GM12878 (cell line): Measurements from ENCODE around the gene ZNF469. TPM values are rescaled to one million over a fixed set of nuclear protein-coding genes. Genes with fewer than 3 reads are reported as not detected.

Source experiments
- ATAC-seq: fragments of 200-7000 bp; cut with Tn5 transposase; 3 replicates; pipeline ENCODE4 v1.9.1; 2020; ENCODE audit warnings: mild to moderate bottlenecking, moderate library complexity
- BruUV-seq: library from RNA; stranded (reverse); fragments of 400-500 nt; replicated peaks from 2 replicates; lab custom pipeline; 2021; lab: Mats Ljungman, UMichigan
- CTCF ChIA-PET: fragments of 300-600 bp; sonication (Branson Sonifier 250); formaldehyde crosslinking; extraction: SDS; loops from one replicate; lab custom pipeline; 2021; ENCODE audit warnings: inconsistent platforms; lab: Yijun Ruan, JAX
- POLR2A ChIA-PET: fragments of 350-600 bp; formaldehyde crosslinking; extraction: SDS; loops from one replicate; lab custom pipeline; 2021; ENCODE audit warnings: inconsistent platforms; lab: Charles Lee
- RAD21 ChIA-PET: fragments of 300-600 bp; sonication (Branson Sonifier 250); formaldehyde crosslinking; loops from one replicate; lab custom pipeline; 2023; ENCODE audit warnings: antibody characterized with exemption; ENCODE audit not compliant: unreplicated experiment; lab: Charles Lee
- SMC1A ChIA-PET: fragments of 300-600 bp; sonication (Branson Sonifier 250); formaldehyde crosslinking; loops from one replicate; lab custom pipeline; 2023; ENCODE audit not compliant: unreplicated experiment, uncharacterized antibody; lab: Charles Lee
- DNase-seq: peaks from one replicate; pipeline ENCODE4 v3.0.0-alpha.2; 2011; ENCODE audit warnings: low read depth, low spot score
- FAIRE-seq: peaks from 3 replicates; lab custom pipeline; 2011; peaks lifted over from hg19 to GRCh38; lab: Jason Lieb, UNC
- H2AFZ ChIP-seq: 2 replicates; pipeline ENCODE4 v1.6.0; 2011; ENCODE audit warnings: low read depth, low read length, control low read depth; ENCODE audit not compliant: control insufficient read depth
- H3K27ac ChIP-seq: 2 replicates; pipeline ENCODE4 v1.5.1; 2011; ENCODE audit warnings: control low read depth; ENCODE audit not compliant: control insufficient read depth, insufficient read depth
- H3K27me3 ChIP-seq, 2 experiments: replicated peaks in 1 of 2; 2 replicates each; pipeline versions ENCODE4 v1.6.0 to v1.6.1; 2011; ENCODE audit warnings: low read length in 1 of 2; ENCODE audit not compliant: control insufficient read depth in 2 of 2, insufficient read depth in 2 of 2
- H3K36me3 ChIP-seq, 2 experiments: 2 replicates each; pipeline ENCODE4 v1.5.1; 2011; ENCODE audit warnings: low read length in 1 of 2; ENCODE audit not compliant: control insufficient read depth in 2 of 2, insufficient read depth in 2 of 2
- H3K4me1 ChIP-seq: 2 replicates; pipeline ENCODE4 v1.6.1; 2011; ENCODE audit warnings: mild to moderate bottlenecking, low read length, moderate library complexity, mixed read lengths; ENCODE audit not compliant: control insufficient read depth, insufficient read depth
- H3K4me2 ChIP-seq: 2 replicates; pipeline ENCODE4 v1.6.0; 2011; ENCODE audit warnings: control low read depth; ENCODE audit not compliant: control insufficient read depth, insufficient read depth
- H3K4me3 ChIP-seq: fragments of 200-600 bp; sonication (generic); 2 replicates; pipeline ENCODE4 v1.5.1; 2016
- H3K79me2 ChIP-seq: 2 replicates; pipeline ENCODE4 v1.6.0; 2011; ENCODE audit warnings: low read length; ENCODE audit not compliant: control insufficient read depth, insufficient read depth
- H3K9ac ChIP-seq: 2 replicates; pipeline ENCODE4 v1.8.0; 2011; ENCODE audit warnings: low read length, control low read depth, mixed read lengths; ENCODE audit not compliant: control insufficient read depth, insufficient read depth
- H3K9me3 ChIP-seq: replicated peaks from 3 replicates; pipeline ENCODE4 v1.5.1; 2011; ENCODE audit warnings: mild to moderate bottlenecking, low read length; ENCODE audit not compliant: control insufficient read depth, insufficient read depth
- H4K20me1 ChIP-seq: 2 replicates; pipeline ENCODE4 v1.6.0; 2011; ENCODE audit not compliant: control insufficient read depth, insufficient read depth
- BHLHE40 ChIP-seq, 2 experiments: fragments of 450-650 bp in 1 of 2; IDR thresholded peaks; 2 replicates each; pipeline ENCODE4 v1.6.1; 2011 to 2017; ENCODE audit warnings: low read depth in 2 of 2, borderline replicate concordance in 1 of 2, improper control_type of control experiment in 1 of 2, low read length in 1 of 2, mild to moderate bottlenecking in 1 of 2
- CBX3 ChIP-seq: fragments of 200-600 bp; sonication (generic); IDR thresholded peaks from 2 replicates; pipeline ENCODE4 v1.6.1; 2016; ENCODE audit warnings: low read depth, borderline replicate concordance
- EED ChIP-seq: sonication (generic); IDR thresholded peaks from 2 replicates; pipeline ENCODE4 v1.6.1; 2016; ENCODE audit warnings: antibody characterized with exemption, low read depth
- GATAD2B ChIP-seq: fragments of 450-650 bp; conservative IDR thresholded peaks from 2 replicates; pipeline ENCODE4 v1.6.1; 2017; ENCODE audit warnings: low read depth, mild to moderate bottlenecking, moderate library complexity
- KDM1A ChIP-seq: fragments of 200-600 bp; sonication (generic); IDR thresholded peaks from 2 replicates; pipeline ENCODE4 v1.6.1; 2016; ENCODE audit warnings: borderline replicate concordance
- MTA3 ChIP-seq: IDR thresholded peaks from 2 replicates; pipeline ENCODE4 v1.6.1; 2012; ENCODE audit warnings: low read length, inconsistent platforms, borderline replicate concordance
- NFIC ChIP-seq: IDR thresholded peaks from 2 replicates; pipeline ENCODE4 v1.6.1; 2012; ENCODE audit warnings: low read depth, mild to moderate bottlenecking, inconsistent platforms, low read length, moderate library complexity
- SMAD1 ChIP-seq: fragments of 450-650 bp; IDR thresholded peaks from 2 replicates; pipeline ENCODE4 v1.6.1; 2018; ENCODE audit warnings: mild to moderate bottlenecking, low read depth; ENCODE audit not compliant: partially characterized antibody
- USF2 ChIP-seq: IDR thresholded peaks from 2 replicates; pipeline ENCODE4 v1.6.1; 2011; ENCODE audit warnings: low read depth, low read length, improper control_type of control experiment, borderline replicate concordance
- WGBS: methylation state at CpG from one replicate; pipeline ENCODE4 v1.1.6; 2016; ENCODE audit warnings: low lambda C conversion rate; ENCODE audit not compliant: insufficient replicate concordance, insufficient coverage; ENCODE audit errors: missing lambda C conversion rate; 5-methylcytosine and 5-hydroxymethylcytosine counted together
- in situ Hi-C: fragments of 300-500 bp; cut with MboI; formaldehyde crosslinking; loops from 9 replicates; pipeline ENCODE4 v1.14.3; 2018; ENCODE audit warnings: mixed read lengths
- intact Hi-C: fragments of 100-400 bp; cut with micrococcal nuclease; formaldehyde crosslinking; loops from one replicate; pipeline ENCODE4 v1.14.2; 2022; ENCODE audit not compliant: unreplicated experiment
- polyA plus RNA-seq, 11 experiments: library from polyadenylated mRNA; depleted of rRNA in 4 of 11; unstranded in 6 of 11; stranded (reverse) in 5 of 11; fragments of >200 nt; fragmentation: Nextera tagmentation in 4 of 11; fragmentation: Illumina TruSeq in 1 of 11; extraction: Ambion mirVana in 4 of 11; extraction: Trizol in 1 of 11; gene quantifications; 1 replicate in 1 of 11; 2 replicates in 10 of 11; pipeline versions ENCODE4 v1.2.1 to v1.2.3, GENCODE V29; 2011 to 2016; ENCODE audit warnings: inconsistent platforms in 2 of 11, missing spikeins in 2 of 11, low read depth in 1 of 11
- total RNA-seq, 4 experiments: library from RNA; depleted of rRNA in 3 of 4; stranded (reverse); fragments of >200 nt in 3 of 4; fragmentation: Illumina TruSeq in 1 of 4; extraction: Trizol in 1 of 4; gene quantifications; 2 replicates each; pipeline versions ENCODE4 v1.2.1 to v1.2.3, GENCODE V29; 2013 to 2021
- TF ChIP-seq, protein P1 (sequence below): fragments of 450-650 bp; IDR thresholded peaks from 2 replicates; pipeline ENCODE4 v1.6.1; 2017; ENCODE audit warnings: antibody characterized with exemption, mild to moderate bottlenecking, moderate library complexity
- TF ChIP-seq, protein P2 (sequence below): fragments of 450-650 bp; formaldehyde crosslinking; IDR thresholded peaks from 2 replicates; pipeline ENCODE4 v1.4.0; 2022; ENCODE audit warnings: mild to moderate bottlenecking, moderate library complexity
- TF ChIP-seq, protein P3 (sequence below): fragments of 450-650 bp; IDR thresholded peaks from 2 replicates; pipeline ENCODE4 v1.6.1; 2016; ENCODE audit warnings: mild to moderate bottlenecking, moderate library complexity, borderline replicate concordance

The ZNF469 gene
- total and polyA plus RNA-seq, 10 of the 15 experiments (the other 5 are each of a cell fraction or from before 2014, with no cell fraction given): 0.01 to 0.21 (median 0.04) TPM; not detected in 3

GRCh38 chr16:88424587-88425235 lies 42.0 kb downstream of the ZNF469 start:
- ChIA-PET POLR2A (no interaction called here), SMC1A (no interaction called here), RAD21 (no interaction called here), CTCF (no interaction called here)
- no TSS peak for BruUV-seq
- ATAC-seq: no peak; the same call in 2 of the 3 replicates
- intact Hi-C loops: no loop called here
- Histone ChIP-seq H3K4me2 (no peak overlapping the region), H3K27me3 (no peaks in the 10 kb centered on the region; a peak in 1 of 4 replicates), H3K27ac (no peak overlapping the region), H3K4me3 (no peak overlapping the region), H3K36me3 (no peaks in the 10 kb centered on the region), H3K9ac (no peak overlapping the region), H4K20me1 (no peaks in the 10 kb centered on the region), H2AFZ (no peak overlapping the region), H3K79me2 (no peaks in the 10 kb centered on the region), H3K9me3 (no peaks in the 10 kb centered on the region), H3K4me1 (no peaks in the 10 kb centered on the region)
- in situ Hi-C loops: loop anchor here (25.0 kb wide), 1 partner anchor 462 kb away; the partner anchor contains the start of gene BANP
- no peak for DNase-seq
- WGBS: 21% methylated on average over 22 of the region's 24 CpGs
- FAIRE-seq: no peak
- TF ChIP-seq MTA3 (no peak), CBX3 (no peak), NFIC (no peak), EED (no peak), USF2 (no peak), KDM1A (no peak), GATAD2B (no peak), SMAD1 (no peak), BHLHE40 (IDR thresholded peaks at IDR 0.05; ENCODE audit: borderline replicate concordance in 1 of 2, low read depth in 2 of 2, low read length in 1 of 2) (no peak)
- TF ChIP-seq, protein P1, sequence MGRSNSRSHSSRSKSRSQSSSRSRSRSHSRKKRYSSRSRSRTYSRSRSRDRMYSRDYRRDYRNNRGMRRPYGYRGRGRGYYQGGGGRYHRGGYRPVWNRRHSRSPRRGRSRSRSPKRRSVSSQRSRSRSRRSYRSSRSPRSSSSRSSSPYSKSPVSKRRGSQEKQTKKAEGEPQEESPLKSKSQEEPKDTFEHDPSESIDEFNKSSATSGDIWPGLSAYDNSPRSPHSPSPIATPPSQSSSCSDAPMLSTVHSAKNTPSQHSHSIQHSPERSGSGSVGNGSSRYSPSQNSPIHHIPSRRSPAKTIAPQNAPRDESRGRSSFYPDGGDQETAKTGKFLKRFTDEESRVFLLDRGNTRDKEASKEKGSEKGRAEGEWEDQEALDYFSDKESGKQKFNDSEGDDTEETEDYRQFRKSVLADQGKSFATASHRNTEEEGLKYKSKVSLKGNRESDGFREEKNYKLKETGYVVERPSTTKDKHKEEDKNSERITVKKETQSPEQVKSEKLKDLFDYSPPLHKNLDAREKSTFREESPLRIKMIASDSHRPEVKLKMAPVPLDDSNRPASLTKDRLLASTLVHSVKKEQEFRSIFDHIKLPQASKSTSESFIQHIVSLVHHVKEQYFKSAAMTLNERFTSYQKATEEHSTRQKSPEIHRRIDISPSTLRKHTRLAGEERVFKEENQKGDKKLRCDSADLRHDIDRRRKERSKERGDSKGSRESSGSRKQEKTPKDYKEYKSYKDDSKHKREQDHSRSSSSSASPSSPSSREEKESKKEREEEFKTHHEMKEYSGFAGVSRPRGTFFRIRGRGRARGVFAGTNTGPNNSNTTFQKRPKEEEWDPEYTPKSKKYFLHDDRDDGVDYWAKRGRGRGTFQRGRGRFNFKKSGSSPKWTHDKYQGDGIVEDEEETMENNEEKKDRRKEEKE: no peak
- TF ChIP-seq, protein P2, sequence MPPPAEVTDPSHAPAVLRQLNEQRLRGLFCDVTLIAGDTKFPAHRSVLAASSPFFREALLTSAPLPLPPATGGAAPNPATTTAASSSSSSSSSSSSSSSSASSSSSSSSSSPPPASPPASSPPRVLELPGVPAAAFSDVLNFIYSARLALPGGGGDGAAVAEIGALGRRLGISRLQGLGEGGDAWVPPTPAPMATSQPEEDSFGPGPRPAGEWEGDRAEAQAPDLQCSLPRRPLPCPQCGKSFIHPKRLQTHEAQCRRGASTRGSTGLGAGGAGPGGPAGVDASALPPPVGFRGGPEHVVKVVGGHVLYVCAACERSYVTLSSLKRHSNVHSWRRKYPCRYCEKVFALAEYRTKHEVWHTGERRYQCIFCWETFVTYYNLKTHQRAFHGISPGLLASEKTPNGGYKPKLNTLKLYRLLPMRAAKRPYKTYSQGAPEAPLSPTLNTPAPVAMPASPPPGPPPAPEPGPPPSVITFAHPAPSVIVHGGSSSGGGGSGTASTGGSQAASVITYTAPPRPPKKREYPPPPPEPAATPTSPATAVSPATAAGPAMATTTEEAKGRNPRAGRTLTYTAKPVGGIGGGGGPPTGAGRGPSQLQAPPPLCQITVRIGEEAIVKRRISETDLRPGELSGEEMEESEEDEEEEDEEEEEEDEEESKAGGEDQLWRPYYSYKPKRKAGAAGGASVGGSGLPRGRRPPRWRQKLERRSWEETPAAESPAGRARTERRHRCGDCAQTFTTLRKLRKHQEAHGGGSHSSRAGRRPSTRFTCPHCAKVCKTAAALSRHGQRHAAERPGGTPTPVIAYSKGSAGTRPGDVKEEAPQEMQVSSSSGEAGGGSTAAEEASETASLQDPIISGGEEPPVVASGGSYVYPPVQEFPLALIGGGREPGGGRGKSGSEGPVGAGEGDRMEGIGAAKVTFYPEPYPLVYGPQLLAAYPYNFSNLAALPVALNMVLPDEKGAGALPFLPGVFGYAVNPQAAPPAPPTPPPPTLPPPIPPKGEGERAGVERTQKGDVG (CRISPR knock-in tag): no peak
- TF ChIP-seq, protein P3, sequence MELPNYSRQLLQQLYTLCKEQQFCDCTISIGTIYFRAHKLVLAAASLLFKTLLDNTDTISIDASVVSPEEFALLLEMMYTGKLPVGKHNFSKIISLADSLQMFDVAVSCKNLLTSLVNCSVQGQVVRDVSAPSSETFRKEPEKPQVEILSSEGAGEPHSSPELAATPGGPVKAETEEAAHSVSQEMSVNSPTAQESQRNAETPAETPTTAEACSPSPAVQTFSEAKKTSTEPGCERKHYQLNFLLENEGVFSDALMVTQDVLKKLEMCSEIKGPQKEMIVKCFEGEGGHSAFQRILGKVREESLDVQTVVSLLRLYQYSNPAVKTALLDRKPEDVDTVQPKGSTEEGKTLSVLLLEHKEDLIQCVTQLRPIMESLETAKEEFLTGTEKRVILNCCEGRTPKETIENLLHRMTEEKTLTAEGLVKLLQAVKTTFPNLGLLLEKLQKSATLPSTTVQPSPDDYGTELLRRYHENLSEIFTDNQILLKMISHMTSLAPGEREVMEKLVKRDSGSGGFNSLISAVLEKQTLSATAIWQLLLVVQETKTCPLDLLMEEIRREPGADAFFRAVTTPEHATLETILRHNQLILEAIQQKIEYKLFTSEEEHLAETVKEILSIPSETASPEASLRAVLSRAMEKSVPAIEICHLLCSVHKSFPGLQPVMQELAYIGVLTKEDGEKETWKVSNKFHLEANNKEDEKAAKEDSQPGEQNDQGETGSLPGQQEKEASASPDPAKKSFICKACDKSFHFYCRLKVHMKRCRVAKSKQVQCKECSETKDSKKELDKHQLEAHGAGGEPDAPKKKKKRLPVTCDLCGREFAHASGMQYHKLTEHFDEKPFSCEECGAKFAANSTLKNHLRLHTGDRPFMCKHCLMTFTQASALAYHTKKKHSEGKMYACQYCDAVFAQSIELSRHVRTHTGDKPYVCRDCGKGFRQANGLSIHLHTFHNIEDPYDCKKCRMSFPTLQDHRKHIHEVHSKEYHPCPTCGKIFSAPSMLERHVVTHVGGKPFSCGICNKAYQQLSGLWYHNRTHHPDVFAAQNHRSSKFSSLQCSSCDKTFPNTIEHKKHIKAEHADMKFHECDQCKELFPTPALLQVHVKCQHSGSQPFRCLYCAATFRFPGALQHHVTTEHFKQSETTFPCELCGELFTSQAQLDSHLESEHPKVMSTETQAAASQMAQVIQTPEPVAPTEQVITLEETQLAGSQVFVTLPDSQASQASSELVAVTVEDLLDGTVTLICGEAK: no peak
